Middle frontal gyrus (tissue), 1 donor: ENCODE data around the gene TLE3.

Experiments used
- DNase-seq: peaks from one replicate; pipeline ENCODE4 v3.0.0-alpha.2; 2015; ENCODE audit warnings: low spot score; ENCODE audit errors: extremely low spot score

The TLE3 gene

DNA sequence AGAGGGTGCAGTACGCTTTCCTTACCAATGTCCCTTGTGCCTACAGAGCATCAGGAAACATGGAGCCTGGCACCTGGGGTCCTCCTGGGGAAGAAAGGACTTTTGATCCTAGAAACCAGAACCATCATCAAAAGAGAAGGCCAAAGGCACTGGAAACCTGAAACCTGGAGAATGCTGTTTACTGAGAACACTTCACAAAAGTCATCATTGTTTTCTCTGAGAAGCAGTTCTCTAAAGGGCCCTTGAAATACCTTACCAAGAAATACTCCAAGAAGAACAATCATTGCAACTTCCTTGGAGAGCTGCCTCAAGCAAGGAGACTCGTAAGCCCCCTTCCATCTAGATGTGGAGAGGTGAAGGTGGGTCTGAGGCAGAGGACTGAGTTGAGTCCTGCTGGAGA lies 66.0 kb downstream of the TLE3 start:
- no peak for DNase-seq

DNA sequence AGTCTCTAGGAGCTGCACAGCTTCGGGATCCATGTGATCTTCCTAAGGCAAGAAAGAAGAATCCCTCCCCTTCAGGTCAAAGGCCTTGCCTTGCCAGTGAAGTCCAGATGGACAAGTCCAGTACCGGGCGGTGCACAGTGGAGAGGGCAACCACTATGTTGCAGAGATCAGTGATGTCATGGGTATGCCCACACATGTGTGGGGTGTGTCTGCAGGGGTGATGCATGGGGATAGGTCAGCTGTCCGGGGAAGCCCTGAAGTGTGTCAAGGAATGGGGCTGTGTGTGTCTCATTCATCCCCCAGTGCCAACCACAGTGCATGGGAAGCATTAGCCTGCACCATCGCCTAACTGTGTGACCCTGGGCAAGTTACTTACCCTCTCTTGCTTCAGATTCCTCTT lies 66.5 kb downstream of the TLE3 start:
- no peak for DNase-seq

DNA sequence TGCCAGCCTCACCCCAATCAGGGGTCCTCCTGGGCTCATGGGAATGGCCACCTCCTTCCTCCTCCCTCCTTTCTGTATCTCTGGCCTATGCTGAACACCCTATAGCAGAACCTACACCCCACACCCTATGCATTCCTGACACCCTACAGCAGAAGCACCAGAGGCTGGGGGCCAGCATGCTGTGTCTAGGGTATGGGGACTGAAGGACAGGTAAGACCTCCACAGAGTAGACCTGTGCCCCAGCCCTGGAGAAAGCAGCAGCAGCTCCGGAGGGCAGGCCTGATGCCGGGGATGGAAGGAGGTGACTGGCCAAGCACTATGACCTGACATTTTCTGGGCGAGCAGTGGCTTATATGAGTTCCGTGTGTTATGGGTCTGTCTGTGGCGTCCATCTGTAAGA lies 66.9 kb downstream of the TLE3 start:
- DNase-seq, result no peak

DNA sequence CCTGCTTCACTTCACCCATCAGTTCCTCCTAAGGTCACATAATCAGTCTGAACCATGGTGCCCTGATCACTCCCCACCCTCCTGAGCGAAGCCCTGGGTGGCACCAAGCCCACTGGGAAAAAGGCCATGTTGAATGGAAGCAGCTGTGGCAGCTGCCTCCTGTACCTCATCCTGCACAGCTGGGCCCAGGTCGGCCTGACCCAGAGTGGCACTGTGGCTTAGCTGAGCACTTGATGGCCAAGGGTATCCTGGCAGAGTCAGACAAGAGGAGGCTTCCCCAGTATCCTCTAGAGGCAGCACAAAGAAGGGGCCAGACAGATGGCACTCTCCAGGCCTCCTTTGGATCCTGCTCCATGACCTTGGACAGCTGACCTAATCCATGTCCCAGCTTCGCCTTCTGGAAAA lies 68.4 kb downstream of the TLE3 start:
- no peak for DNase-seq

DNA sequence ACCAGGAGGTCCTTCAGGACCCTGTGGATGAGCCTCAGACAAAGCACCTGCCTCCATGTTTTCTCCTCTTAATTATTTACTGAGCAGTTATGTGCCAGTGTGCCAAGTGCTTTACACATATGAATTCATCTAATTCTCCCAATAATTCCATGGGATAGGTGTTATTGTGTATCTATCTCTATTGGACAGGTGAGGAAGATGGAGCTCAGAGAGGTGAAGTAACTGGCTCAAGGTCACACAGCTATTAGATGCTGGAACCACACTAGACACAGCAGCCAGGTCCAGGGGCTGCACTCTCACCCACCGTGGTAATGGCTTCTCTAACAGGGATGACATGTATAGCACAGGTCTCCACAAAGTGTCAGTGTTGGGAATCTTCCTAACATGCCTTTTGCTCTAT lies 70.2 kb downstream of the TLE3 start:
- DNase-seq, result no peak

DNA sequence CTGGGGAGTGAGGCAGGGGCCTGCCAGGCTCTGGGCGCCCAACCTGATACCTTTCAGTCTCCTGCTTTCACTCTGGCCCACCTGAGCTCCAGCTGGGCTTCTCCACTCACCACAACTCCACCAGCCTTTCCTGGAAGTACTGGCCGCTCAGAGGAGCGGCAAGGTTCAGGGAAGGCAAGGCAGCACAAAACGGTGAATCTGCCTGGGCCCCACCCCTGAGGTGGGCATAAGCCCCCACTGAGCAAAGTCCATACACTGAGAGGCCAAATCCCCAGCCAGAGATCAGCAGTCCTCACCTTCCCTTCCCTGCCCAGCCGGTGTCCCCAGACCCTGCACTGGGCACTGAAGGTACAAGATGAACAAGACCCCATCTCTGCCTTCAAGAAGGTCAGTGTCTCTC lies 70.7 kb downstream of the TLE3 start:
- DNase-seq, result no peak

DNA sequence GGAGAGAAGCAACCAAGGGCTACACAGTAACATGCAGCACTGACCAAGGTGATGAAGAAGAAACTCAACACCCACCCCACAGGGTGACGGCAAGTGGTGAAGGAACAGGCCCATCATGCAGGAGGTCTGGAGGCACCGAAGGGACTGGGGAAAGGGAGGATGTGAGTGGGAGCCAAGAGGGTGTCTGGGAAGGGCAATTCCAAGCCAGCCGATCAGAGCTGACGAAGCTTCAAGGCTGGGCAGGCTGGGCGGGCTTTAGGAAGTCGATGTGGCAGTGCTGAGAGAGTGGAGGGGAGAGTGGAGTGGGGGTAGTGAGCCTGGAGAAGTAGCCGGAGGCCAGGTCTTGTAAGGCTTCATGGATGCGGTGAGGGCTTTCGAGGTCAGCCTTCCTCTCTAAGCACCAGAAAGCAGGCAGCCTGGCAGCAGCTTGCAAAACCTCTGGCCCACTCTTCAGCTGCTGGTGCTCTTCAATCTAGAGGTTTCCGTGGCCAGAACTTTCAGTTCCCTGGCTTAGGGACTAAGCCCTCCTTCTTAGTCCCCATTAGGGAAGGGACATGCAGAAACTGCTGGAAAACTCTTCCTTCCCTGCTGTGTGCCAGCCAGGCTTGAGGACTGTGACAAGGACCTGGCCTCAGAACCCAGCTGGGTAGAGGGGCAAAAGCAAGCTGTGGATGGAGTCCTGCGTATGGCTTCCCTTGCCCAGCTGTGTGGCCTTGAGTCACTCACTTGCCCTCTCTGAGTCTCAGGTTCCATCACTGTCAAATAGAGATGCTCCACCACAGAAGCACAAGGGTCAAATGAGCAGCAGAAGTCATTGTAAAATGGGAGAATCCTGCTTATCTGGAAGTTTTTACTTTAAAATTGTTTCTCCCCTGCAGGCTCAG lies 72.1 kb downstream of the TLE3 start:
- no peak for DNase-seq

DNA sequence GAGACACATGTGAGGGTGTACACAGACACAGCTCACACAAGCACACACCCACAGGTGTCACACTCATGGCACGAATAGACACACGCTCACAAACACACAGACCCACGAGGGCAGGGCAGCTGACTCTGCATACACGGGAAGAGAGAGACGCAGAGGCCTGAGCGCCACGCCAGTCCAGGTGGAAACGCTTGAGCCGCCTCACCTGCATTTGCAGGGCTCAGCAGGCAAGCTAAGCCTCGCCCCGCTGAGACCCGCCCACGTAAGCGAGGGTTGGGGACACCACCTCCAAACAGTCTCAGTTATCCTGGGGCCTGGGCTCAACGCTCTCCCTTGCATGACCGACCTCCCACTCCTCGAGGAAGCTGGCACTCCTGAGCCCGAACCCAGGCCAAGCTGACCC lies 73.2 kb downstream of the TLE3 start:
- DNase-seq, result no peak

DNA sequence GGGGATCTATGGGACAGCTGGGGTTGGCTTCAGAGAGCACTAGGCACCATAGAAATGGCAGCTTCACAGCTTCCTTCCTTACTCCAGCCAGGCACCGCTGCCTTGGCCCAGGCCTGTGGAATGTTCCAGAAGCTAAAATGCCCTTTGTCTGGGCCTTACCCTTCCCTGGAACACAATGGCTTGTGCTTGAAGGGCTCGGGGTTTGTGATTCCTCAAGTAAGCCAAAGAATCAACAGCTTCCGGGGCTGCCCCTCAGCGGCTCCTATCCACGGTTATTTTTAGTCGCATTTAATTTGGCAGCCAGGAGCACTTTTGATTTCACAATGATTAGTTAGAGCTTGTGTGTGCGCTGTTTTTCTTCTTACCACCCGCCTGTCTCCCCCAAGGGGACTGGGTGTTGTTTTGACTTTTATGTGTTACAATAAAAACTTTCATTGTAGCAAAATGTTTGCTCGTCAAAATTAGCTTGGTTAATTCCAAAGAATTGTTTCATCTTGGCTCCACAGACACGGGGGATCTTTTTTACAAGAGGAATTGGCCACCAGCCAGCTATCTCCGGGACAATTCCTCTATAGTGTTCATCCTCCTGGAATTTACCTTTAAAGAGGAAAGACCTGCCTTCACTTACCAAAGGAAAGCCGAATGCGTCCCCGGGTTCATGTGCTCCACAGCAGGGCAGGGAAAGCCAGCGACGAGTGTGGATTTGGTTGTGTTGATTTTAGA lies 73.8 kb downstream of the TLE3 start:
- no peak for DNase-seq

DNA sequence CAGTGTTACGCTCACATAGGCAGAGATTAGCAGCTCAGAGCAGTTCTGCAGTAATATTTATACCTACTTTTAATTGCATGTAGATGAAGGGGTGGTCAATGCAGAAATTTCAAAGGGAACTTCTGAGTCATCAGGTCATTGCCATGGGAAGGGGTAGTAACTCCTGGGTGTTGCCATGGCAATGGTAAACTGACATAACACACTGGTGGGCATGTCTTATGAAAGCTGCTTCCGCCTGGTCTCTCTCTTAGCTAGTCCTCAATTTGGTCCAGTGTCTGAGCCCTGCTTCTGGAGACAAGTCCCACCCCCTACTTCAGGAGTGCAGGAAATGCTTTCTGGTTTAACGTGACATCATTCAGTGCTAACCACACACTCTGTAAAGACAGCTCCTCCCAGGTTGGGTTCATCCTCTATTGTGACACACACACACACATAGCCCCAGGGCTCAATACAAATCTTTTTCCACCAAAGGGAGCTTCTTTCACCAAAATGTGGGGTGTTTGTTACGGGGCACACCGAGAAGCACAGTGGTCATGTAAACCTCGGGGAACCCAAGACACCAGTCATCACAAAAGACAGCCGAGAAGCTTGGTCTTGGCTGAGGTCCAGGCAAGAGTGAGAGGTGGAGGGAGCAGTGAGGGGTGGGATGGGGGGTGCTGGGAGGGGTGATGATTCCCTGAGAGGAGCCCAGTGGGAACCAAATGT lies 74.5 kb downstream of the TLE3 start:
- DNase-seq, result no peak

DNA sequence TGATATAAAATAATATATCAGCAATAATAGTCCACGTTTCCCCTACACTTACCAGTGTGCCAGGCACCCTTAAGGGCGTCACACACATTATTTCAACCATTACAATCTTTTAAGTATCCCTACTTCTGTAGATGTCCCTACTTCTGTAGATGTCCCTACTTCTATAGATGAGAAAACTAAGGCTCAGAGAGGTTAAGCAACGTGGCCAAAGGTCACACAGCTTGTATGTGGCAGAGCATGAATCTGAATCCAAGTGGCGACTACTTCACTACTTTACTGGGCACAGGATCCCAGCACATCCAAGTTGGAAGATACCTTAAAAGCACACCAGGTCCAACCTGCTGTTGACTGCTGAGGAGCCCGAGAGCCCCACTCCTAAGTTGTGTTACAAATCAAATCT lies 77.5 kb downstream of the TLE3 start:
- no peak for DNase-seq

DNA sequence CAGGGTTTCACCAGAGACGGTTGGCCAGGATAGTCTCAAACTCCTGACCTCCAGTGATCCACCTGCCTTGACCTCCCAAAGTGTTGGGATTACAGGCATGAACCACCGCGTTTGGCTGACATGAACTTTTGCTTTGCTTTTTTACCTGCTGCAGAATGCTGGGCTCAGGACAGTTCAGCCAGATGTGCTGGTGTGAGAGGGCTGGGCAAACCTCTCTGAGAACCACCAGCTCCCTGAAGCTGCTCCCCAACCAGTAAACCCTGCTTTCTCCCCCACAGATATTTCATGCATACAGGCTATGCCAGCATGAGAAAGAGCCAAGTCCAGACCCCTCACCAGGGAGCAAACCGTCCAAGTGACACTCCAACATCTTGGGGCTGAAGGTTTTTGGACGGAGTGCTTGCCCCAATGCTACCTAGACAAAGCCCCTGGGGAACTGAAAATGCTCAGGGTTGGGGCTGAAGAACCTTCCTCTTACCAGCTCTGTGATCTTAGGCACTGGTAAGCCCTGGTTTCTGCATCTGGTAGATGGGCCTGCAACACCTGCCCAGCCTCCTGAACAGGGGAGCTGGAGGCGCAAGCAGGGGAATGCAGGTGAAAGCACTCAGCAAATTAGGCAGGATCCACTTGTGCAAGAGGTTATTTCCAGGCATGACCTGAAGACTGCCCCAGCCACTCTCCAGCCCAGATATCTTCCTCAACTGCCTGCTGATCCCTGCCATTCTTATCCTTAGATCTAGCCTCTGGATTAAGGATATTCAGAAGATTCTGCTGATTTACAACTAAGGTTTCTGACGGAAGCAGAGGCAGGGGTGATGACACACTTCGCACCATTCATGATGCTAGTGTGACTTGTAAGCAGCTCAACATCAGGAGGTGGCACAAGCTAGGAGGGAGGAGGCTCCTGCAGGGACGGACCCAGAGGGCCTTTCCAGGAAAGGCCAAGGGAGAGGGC lies 78.8 kb downstream of the TLE3 start:
- no peak for DNase-seq

DNA sequence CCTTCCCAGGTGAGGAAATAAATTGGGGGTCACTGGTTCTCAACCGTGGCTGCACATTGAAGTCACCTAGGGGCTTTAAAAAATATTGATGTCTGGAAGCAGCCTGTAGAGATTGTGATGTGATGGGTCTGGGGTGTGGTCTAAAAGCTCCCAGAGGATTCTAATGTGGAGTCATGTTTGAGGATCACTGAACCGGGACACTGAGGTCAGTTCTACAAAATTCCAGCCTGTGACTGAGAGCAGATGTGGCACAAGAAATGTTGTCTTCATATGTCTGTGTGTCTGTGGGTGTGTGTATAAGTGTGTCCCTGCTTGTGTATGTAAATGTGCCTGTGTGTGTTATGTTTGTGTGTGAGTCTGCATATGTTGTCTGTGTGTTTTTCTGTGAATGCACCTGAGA lies 79.9 kb downstream of the TLE3 start:
- no peak for DNase-seq

DNA sequence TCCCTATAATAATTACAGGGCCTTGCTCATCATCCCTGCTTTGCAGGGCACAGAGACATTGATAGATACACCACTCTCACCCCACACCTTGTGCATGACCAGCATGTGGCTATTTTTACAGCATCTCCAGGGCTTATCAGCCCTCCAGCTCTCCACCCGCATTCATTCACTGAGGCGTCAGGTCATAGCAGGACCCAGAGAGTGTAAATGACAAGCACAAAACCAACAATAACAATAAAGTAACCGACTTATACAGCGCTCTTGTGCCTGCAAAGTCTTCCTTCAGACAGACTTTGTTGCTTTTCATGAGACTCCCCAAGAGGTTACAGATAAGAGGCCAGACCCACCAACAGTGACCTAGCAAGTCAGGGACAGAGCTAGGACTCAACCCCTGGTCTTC lies 80.7 kb downstream of the TLE3 start:
- DNase-seq, result no peak

DNA sequence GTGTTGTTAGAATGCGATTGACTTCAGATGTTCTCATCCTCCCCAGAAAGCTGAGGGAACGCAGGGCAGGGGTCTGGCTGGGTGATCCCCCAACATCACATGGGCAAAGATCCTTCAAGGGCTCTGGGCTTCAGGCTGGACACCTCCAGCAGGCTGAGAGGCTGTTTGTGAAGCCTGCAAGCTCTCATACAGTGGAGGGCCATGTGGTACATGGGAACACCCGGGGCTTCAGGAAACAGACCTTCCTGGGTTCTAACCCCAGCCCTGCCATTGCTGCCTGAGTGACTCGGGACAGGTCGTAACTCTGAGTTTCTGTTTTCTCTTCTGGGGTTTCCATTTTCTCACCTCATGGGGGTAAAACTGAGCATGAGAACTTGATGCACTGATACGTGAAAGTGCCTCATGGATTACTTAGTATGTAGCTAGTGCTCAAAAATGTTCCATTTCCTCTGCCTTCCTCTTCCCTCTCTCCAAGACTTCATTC lies 81.2 kb downstream of the TLE3 start:
- DNase-seq, result no peak

DNA sequence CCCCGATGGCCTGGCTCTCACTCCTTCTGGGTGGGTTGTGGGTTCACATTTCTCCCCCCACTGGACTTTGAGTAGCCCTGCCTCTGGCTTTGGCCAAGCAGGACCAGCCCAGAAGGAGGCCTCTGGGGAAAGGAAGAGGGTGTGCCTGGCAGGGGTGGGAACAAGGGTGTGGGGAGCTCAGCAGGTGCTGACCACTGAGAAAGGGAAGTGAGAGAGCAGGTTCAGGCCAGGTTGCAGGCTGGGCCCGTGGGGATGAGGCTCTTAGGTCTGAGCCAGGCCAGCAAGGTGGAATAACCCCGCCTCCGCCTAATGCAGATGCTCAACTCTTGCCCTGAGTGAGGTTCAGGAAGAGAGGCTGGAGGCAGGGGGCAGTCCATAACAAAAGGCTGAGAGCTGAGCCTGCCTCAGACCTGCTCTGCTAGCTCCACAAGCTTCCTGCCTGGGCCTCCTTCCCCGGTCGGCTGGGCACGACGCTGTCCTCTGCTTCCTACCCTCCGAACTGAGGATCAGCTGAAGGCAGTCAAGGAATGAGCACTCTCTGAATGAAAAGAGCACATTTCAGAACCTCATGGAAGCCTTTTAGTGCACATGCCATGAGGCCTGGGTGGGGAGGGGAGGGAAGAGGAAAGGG lies 82.7 kb downstream of the TLE3 start:
- DNase-seq, result no peak

DNA sequence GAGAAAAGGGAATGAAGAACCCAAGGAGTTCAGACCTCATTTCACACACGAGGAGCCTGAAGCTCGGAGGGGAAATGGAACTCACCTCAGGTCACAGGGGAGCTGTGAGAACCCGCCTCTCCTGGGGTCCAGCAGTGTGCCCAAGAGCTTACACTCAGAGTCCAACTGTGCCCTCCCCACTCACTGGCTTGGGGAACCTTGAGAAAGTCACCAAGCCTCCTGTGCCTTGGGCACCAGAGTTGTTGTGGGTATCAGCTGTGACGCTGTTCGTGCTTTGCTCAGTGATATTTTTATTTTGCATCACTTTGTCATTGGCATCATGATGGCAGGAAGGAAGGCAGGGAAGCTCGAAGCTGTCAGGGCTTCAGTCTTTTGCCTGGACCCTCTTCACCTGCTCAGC lies 83.4 kb downstream of the TLE3 start:
- no peak for DNase-seq

DNA sequence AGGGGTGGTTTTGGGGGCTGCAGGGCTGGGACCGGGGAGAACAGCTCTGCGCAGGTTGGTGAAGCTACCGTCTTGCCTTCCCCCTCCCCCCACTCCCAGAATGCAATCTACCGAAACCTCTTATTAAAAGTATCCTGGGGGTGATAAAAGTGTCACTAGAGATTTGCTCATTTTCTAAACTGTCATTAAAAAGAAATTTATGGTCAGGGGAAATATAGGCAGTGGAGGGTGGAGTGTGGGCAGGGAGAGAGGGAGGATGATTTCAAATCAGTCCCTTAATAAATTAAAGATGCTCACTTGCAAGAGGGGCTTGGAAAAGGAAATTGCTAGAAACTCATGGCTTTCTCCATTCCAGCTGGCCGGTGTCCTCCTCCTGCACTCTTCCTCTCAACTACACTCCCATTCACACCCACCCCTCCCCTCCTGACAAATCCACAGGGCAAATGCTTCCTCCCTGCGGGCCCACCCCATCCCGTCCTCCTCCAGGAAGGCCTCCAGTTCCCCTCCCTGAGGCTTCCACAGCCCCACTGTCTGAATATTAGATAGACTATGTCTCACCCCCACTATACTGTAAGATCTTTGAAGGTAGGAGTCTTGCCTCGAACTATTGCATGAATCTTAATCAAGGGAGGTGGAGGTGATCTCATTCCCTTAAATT lies 83.9 kb downstream of the TLE3 start:
- no peak for DNase-seq

DNA sequence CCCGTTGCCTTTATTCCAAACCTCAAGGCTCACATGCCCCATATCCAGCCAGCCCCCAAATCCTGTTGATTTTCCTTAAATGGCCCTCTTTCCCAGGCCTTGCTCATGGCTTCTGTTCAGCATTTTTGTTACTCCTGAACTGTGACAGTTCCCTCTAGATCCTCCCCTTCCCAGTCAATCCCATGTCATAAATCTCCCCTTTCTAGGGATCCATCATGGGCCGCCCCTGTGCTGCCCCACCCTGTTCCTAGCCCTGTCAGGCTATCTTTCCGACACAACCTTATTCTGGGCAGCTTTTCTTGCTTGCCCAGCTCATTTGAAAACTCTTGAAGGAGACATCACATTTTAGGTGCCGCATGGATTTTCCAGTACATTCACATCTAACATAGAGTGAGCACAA lies 84.8 kb downstream of the TLE3 start:
- DNase-seq, result no peak

DNA sequence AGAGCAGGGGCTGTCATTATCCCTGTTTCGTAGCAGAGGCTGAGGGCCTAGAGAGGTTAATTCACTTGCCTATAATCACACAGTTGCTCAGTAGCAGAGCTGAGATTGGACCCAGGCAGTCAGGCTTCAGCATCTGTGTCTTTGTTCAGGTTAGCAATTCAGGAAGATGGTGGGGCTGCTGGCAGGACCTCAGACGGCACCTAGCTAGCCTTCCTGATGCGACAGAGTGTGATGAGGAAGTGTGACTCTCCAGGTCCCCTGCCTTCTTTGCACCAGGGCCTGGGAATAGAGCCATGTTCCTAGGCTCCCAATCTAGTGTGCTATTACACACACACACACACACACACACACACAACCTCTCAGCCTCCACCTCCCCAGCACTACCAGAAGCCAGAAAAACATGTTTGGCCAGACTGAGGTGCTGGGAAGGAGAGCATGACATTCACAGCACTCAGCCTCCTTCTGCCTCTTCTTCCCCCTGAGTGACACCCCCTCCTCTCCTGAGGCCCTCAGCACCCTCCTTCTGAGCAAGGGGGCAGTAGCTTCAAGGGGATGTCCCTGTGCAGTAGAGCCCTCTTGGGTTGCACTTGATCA lies 88.9 kb downstream of the TLE3 start:
- no peak for DNase-seq
